Breast epithelium (tissue), 4 donors: ENCODE data around the gene CENPX. TPM values are rescaled to one million over a fixed set of nuclear protein-coding genes. Genes with fewer than 3 reads are reported as not detected.

ENCODE experiments used
- DNase-seq, 2 donors: peaks; one replicate each; pipeline ENCODE4 v3.0.0-alpha.2; 2019; ENCODE audit warnings: low spot score in 2 of 2
- H3K27ac ChIP-seq, 2 donors: fragments of 200-600 bp; sonication (generic) in 1 of 2; one replicate each; pipeline ENCODE4 v1.5.1; 2016 to 2019; ENCODE audit warnings: mild to moderate bottlenecking in 1 of 2
- H3K27me3 ChIP-seq, 2 donors: fragments of 200-600 bp; sonication (generic) in 1 of 2; one replicate each; pipeline versions ENCODE4 v1.5.1 to v1.6.0; 2017 to 2019; ENCODE audit warnings: control low read depth in 1 of 2, mild to moderate bottlenecking in 1 of 2
- H3K36me3 ChIP-seq: fragments of 200-600 bp; one replicate; pipeline ENCODE4 v1.5.1; 2019
- H3K4me1 ChIP-seq, 2 donors: fragments of 200-600 bp; sonication (generic); one replicate each; pipeline ENCODE4 v1.5.1; 2016 to 2019; ENCODE audit warnings: control low read depth in 1 of 2
- H3K4me3 ChIP-seq, 3 donors: fragments of 200-600 bp; sonication (generic); 1 replicate in 2 of 3; 2 replicates in 1 of 3; pipeline ENCODE4 v1.5.1; 2016 to 2019; ENCODE audit warnings: mild to moderate bottlenecking in 3 of 3, moderate library complexity in 2 of 3
- H3K9me3 ChIP-seq, 2 donors: fragments of 200-600 bp; sonication (generic) in 1 of 2; one replicate each; pipeline ENCODE4 v1.5.1; 2016 to 2019; ENCODE audit warnings: control low read depth in 1 of 2
- CTCF ChIP-seq, 3 donors: fragments of 450-650 bp; IDR thresholded peaks; one replicate each; pipeline ENCODE4 v1.5.1; 2016 to 2017; ENCODE audit warnings: antibody characterized with exemption in 3 of 3, mild to moderate bottlenecking in 3 of 3, moderate library complexity in 3 of 3
- POLR2A ChIP-seq: fragments of 450-650 bp; IDR thresholded peaks from one replicate; pipeline ENCODE4 v1.6.1; 2016; ENCODE audit warnings: antibody characterized with exemption, mild to moderate bottlenecking, moderate library complexity
- POLR2AphosphoS5 ChIP-seq, 3 donors: sonication (generic); formaldehyde crosslinking; IDR thresholded peaks; one replicate each; pipeline ENCODE4 v1.6.1; 2017; ENCODE audit warnings: antibody characterized with exemption in 3 of 3
- intact Hi-C: fragments of 100-400 bp; cut with DNase I; formaldehyde crosslinking; loops from one replicate; pipeline ENCODE4 v1.15.1; 2023; ENCODE audit warnings: low total_unique reads
- total RNA-seq, 3 donors: library from RNA; depleted of rRNA; stranded (reverse); fragments of >200 nt; gene quantifications; one replicate each; pipeline ENCODE4 v1.1.0, GENCODE V29; 2016

CENPX gene
- total RNA-seq, result 10 to 100 TPM; 79.5 to 94.7 (median 92.5) TPM

DNA sequence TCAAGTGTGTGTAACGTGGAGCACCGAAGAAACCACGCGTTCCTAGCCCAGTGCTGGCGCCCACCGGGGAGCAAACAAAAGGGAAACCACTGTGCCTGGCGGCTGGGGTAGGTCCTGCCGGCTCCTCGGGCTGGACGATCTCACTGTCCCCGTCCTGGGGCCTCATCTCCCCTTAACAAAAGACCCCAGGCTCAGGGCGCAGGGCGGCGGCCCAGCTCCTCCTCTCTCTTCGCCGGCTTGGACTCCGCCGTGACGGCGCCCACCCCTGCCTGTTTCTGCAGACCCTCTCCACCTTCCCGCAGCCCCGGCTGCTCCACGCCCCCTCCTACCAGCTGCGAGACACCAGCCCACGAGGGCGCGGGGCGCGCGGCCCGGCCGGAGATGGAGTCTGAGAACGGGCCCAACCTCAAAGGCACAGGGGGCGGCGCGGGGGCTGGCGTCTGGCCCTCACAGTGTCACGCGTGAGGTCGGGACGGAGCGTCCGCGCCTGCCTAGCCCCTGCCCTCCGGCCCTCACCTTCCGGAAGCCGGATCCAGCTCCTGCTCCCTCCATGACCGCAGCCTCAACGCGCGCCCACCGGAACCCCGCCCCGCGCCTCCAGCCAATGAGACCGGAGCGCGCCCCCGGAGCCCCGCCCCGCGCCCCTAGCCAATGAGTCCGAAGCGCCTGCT, at the start of gene CENPX:
Gene CENPX, minus strand, starts transcription at position 569 of the 671 bp plus-strand sequence. Its CDS starts 17 bp downstream, at position 552.
- no peak for DNase-seq
- Histone ChIP-seq H3K36me3 (no peaks in the 10 kb centered on the region), H3K4me3 (peak within 1 kb of the TSS; percentile 85 to 90 (median 88)), H3K9me3 (no peaks in the 10 kb centered on the region), H3K27me3 (no peaks in the 10 kb centered on the region), H3K27ac (peak within 1 kb of the TSS; percentile 54 to 78), H3K4me1 (peaks cover 6 to 22% of the 10 kb centered on the region in 2 donors)
- TF ChIP-seq POLR2A, result no peak
- TF ChIP-seq CTCF (IDR thresholded peaks at IDR 0.05), result no peak
- no peak for TF ChIP-seq POLR2AphosphoS5 (IDR thresholded peaks at IDR 0.05)
- intact Hi-C loops, result loop anchor here (2.0 kb wide), 1 partner anchor 60 kb away; no protein-coding TSS in a partner anchor

- no peak overlapping the region for H3K27ac ChIP-seq
- no peaks in the 10 kb centered on the region for H3K27me3 ChIP-seq
- no peaks in the 10 kb centered on the region for H3K36me3 ChIP-seq
- no peak for TF ChIP-seq POLR2A
- no peak for TF ChIP-seq POLR2AphosphoS5 (IDR thresholded peaks at IDR 0.05)
- TF ChIP-seq CTCF (IDR thresholded peaks at IDR 0.05), result no peak
- intact Hi-C loops, result no loop called here
- H3K9me3 ChIP-seq, result no peaks in the 10 kb centered on the region
- no peak overlapping the region for H3K4me3 ChIP-seq
- H3K4me1 ChIP-seq, result no peaks in the 10 kb centered on the region
- no peak for DNase-seq
These were observed 47.9 kb upstream of the CENPX start for GRCh38 chr17:82070611-82071010.

DNA sequence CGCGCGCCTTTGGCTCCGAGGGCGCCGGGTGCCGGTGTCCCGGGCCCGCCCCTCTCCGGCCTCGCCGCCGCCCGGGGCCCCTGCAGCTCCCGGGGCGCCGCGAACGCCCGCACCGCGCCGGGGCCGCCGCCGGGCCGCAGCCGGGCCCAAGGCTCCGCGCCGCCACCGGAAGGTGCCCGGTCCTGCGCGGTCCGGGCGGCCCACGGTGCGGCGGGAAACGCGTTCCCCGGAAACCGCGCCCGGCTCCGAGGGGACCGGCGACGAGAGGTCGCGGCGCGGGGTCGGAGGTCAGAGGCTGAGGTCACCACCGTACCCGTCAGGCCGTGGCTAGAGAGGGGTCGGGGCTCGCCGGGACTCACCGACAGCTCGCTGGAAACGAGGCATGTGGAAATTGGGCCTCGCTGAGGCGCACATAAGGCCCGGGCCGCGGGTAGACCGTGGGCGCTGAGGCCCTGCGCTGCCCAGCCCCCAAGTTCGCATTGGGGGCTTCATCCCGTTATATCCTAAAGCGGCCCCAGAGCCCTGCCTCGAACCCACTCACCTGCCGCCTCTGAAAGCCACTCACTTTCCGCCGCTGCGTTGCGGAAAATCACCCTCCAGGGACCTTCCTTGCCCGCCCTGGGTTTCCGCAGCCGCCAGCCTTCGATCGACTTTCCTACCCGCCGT, 43.1 kb upstream of the CENPX start, which contains the start of gene DUS1L:
Gene DUS1L, minus strand, starts transcription at position 167 of the 666 bp plus-strand sequence. CDS start 745 bp downstream, outside the sequence.
- H3K27ac ChIP-seq, result peak within 1 kb of the TSS; percentile 87 to 97
- H3K36me3 ChIP-seq, result no peaks in the 10 kb centered on the region
- intact Hi-C loops, result no loop called here
- peaks cover 0 to 11% of the 10 kb centered on the region in 2 donors for H3K4me1 ChIP-seq
- H3K27me3 ChIP-seq, result no peaks in the 10 kb centered on the region
- H3K9me3 ChIP-seq, result no peaks in the 10 kb centered on the region
- peak in 1 of 2 donors; percentile 67 for DNase-seq
- peak within 1 kb of the TSS; percentile 87 to 96 (median 90) for H3K4me3 ChIP-seq
- TF ChIP-seq POLR2AphosphoS5 (IDR thresholded peaks at IDR 0.05) (peak; percentile 65 to 86 (median 73)), POLR2A (no peak), CTCF (IDR thresholded peaks at IDR 0.05) (peak in 1 of 3 donors; percentile 10)

DNA sequence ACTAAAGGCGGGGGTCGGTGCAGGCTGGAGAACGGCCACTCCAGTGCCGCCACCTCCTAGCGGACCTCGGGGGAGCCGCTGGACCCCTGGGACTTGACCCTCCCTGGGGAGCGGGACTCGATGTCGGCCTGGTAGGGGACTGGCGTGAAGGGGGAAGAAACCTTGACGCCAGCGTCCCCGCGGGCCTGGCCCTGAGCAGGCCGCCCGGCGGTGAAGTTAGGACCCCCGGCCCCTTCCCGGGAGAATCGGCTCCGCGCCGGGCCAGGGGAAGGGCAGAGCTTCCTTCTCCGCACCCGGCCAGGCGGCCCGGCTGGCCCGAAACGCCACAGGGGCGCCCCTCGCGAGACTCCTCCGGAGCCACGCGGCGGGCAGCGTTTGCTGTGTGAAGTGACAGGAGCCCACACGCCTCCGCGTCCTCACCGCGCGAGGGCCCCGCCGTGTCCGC, 42.5 kb upstream of the CENPX start:
- DNase-seq, result no peak
- Histone ChIP-seq H3K4me1 (peaks cover 0 to 11% of the 10 kb centered on the region in 2 donors), H3K27me3 (no peaks in the 10 kb centered on the region), H3K27ac (peak overlapping the region; percentile 73 to 97), H3K9me3 (no peaks in the 10 kb centered on the region), H3K36me3 (peaks cover 3% of the 10 kb centered on the region), H3K4me3 (peak overlapping the region; percentile 87 to 96 (median 90))
- no peak for TF ChIP-seq POLR2AphosphoS5 (IDR thresholded peaks at IDR 0.05)
- TF ChIP-seq POLR2A, result no peak
- TF ChIP-seq CTCF (IDR thresholded peaks at IDR 0.05), result no peak
- intact Hi-C loops, result no loop called here
